ENCODE data around the gene EHBP1L1. TPM values are rescaled to one million over a fixed set of nuclear protein-coding genes. Genes with fewer than 3 reads are reported as not detected.

Gene EHBP1L1
- total and polyA plus RNA-seq, 2 of the 13 experiments (the other 11 are each of a cell fraction or from before 2014, with no cell fraction given): 8.3 to 10.6 TPM

DNA sequence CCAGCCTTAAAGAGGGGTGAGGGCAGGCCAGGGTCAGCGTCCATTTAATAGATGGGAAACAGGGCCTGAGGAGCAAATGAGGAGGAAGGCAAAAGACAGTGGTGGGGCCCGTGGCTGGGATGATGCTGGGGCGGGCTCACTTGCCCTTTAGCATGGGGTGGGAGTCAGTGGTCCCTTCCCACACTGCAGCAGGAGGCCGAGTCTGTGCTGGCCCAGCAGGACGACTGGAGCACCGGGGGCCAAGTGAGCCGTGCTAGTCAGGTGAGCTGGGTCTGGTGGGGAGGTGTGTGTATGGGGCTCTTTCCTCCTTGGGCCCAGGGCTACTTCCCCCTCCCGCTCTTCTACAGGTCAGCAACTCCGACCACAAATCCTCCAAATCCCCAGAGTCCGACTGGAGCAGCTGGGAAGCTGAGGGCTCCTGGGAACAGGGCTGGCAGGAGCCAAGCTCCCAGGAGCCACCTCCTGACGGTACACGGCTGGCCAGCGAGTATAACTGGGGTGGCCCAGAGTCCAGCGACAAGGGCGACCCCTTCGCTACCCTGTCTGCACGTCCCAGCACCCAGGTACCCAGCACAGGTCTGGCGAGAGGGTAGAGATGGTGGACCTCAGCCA, 38.1 kb upstream of the EHBP1L1 start:
- Histone ChIP-seq H4K20me1 (ENCODE audit: insufficient read depth, low read length) (no peaks in the 10 kb centered on the region), H2AFZ (ENCODE audit: low read length) (no peak overlapping the region), H3K4me2 (ENCODE audit: low read depth, low read length) (no peak overlapping the region), H3K9me3 (ENCODE audit: low read length) (no peaks in the 10 kb centered on the region), H3K9ac (ENCODE audit: insufficient read depth, low read depth, low read length) (no peak overlapping the region), H3K27me3 (ENCODE audit: control insufficient read depth in 1 of 2, insufficient read depth in 2 of 2, low read length in 2 of 2) (no peaks in the 10 kb centered on the region), H3K27ac (ENCODE audit: extremely low read length, insufficient read depth, low read length) (no peak overlapping the region), H3K4me1 (ENCODE audit: insufficient read depth, low read length) (no peaks in the 10 kb centered on the region), H3K79me2 (ENCODE audit: insufficient read depth, low read length) (no peaks in the 10 kb centered on the region), H3K36me3 (replicated peaks in 1 of 2; ENCODE audit: control insufficient read depth in 1 of 2, insufficient read depth in 2 of 2, low read length in 2 of 2) (peaks cover 18 to 39% of the 10 kb centered on the region in 2 experiments; a peak in 4 of 5 replicates), H3K4me3 (replicated peaks in 1 of 3; ENCODE audit: insufficient read depth in 1 of 3, low read depth in 2 of 3, low read length in 3 of 3) (no peak overlapping the region)
- intact Hi-C loops (cut with micrococcal nuclease; ENCODE audit: unreplicated experiment) (no loop called here), in situ Hi-C loops (cut with HindIII; ENCODE audit: extremely low pct_ligation_motif_present, low pct_unique_long_range_greater_than_20kb) (no loop called here)
- 95% methylated on average over 10 of the region's 18 CpGs for WGBS (ENCODE audit: low lambda C conversion rate)
- ChIA-PET POLR2A (interaction anchor here (1.1 to 1.7 kb wide), 3 partner anchors 8 to 14 kb away, joined by 4 to 7 read pairs (median 5); partner anchors contain the start of gene SCYL1), CTCF (ENCODE audit: low intra/inter-chr PET ratio, low total read pairs) (no interaction called here)
- TF ChIP-seq MBD4 (IDR thresholded peaks at IDR 0.05; ENCODE audit: borderline replicate concordance, low read length) (no peak), ZNF564 (CRISPR knock-in tag; IDR thresholded peaks at IDR 0.05) (no peak), GABPA (IDR thresholded peaks at IDR 0.05; ENCODE audit: low read depth, low read length) (no peak), GABPA (CRISPR knock-in tag; IDR thresholded peaks at IDR 0.05; ENCODE audit: low read depth) (no peak), MYC (CRISPR knock-in tag; IDR thresholded peaks at IDR 0.05; ENCODE audit: borderline replicate concordance) (no peak), RBM39 (IDR thresholded peaks at IDR 0.05; ENCODE audit: low read depth, low read length, poor library complexity, severe bottlenecking) (no peak), SIX1 (CRISPR knock-in tag; IDR thresholded peaks at IDR 0.05; ENCODE audit: borderline replicate concordance) (no peak)
- ATAC-seq: no peak
- BruUV-seq (replicated peaks): TSS peak; percentile 30
- DNase-seq (ENCODE audit: low spot score): no peak
- no peak for FAIRE-seq

DNA sequence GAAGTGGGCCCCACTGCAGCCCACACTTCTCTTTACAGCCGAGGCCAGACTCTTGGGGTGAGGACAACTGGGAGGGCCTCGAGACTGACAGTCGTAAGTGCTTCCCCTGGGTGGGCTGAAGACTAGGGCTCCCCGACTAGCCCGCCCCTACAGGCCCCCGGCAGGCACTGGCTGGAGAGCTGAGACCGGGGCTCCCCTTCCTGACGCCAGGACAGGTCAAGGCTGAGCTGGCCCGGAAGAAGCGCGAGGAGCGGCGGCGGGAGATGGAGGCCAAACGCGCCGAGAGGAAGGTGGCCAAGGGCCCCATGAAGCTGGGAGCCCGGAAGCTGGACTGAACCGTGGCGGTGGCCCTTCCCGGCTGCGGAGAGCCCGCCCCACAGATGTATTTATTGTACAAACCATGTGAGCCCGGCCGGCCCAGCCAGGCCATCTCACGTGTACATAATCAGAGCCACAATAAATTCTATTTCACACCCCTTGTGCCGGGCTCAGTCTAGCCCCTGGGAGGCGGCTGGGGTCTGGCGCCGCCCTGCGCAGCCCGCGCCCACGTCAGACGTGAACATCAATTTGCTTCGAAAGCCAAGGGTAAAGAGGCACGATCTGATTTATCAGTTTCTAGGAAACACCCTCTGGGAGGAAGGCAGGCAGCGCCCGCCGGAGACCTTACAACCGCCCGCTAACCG, 37.5 kb upstream of the EHBP1L1 start:
- no peaks in the 10 kb centered on the region for H4K20me1 ChIP-seq (ENCODE audit: insufficient read depth, low read length)
- H3K9me3 ChIP-seq (ENCODE audit: low read length): no peaks in the 10 kb centered on the region
- no peak for ATAC-seq
- no peak for FAIRE-seq
- H3K4me3 ChIP-seq (replicated peaks in 1 of 3; ENCODE audit: insufficient read depth in 1 of 3, low read depth in 2 of 3, low read length in 3 of 3): no peak overlapping the region
- intact Hi-C loops (cut with micrococcal nuclease; ENCODE audit: unreplicated experiment): no loop called here
- no peak overlapping the region for H2AFZ ChIP-seq (ENCODE audit: low read length)
- BruUV-seq (replicated peaks): no TSS peak
- H3K4me2 ChIP-seq (ENCODE audit: low read depth, low read length): no peak overlapping the region
- ChIA-PET CTCF (ENCODE audit: low intra/inter-chr PET ratio, low total read pairs) (no interaction called here), POLR2A (interaction anchor here (1.1 to 1.7 kb wide), 3 partner anchors 9 to 13 kb away, joined by 4 to 7 read pairs (median 5); partner anchors contain the start of gene SCYL1)
- no peak overlapping the region for H3K9ac ChIP-seq (ENCODE audit: insufficient read depth, low read depth, low read length)
- in situ Hi-C loops (cut with HindIII; ENCODE audit: extremely low pct_ligation_motif_present, low pct_unique_long_range_greater_than_20kb): no loop called here
- 96% methylated on average over 40 of the region's 43 CpGs for WGBS (ENCODE audit: low lambda C conversion rate)
- TF ChIP-seq MAFF (IDR thresholded peaks at IDR 0.05; ENCODE audit: low read depth, low read length) (no peak), RBFOX2 (IDR thresholded peaks at IDR 0.05; ENCODE audit: low read depth, low read length) (peak; percentile 71), CREM (IDR thresholded peaks at IDR 0.05) (no peak), CREM (CRISPR knock-in tag; IDR thresholded peaks at IDR 0.05) (no peak), AGO2 (optimal IDR thresholded peaks at IDR 0.05; ENCODE audit: low read depth, low read length) (peak; percentile 65), NFYB (CRISPR knock-in tag; IDR thresholded peaks at IDR 0.05) (no peak), POLR2A (IDR thresholded peaks at IDR 0.05; ENCODE audit: insufficient read depth in 1 of 2, low read depth in 2 of 2, low read length in 2 of 2) (peak in 1 of 2 experiments; percentile 28; a peak in 2 of 4 replicates), ZNF101 (CRISPR knock-in tag; IDR thresholded peaks at IDR 0.05; ENCODE audit: borderline replicate concordance, low read depth) (no peak)
- TF ChIP-seq, protein P1, sequence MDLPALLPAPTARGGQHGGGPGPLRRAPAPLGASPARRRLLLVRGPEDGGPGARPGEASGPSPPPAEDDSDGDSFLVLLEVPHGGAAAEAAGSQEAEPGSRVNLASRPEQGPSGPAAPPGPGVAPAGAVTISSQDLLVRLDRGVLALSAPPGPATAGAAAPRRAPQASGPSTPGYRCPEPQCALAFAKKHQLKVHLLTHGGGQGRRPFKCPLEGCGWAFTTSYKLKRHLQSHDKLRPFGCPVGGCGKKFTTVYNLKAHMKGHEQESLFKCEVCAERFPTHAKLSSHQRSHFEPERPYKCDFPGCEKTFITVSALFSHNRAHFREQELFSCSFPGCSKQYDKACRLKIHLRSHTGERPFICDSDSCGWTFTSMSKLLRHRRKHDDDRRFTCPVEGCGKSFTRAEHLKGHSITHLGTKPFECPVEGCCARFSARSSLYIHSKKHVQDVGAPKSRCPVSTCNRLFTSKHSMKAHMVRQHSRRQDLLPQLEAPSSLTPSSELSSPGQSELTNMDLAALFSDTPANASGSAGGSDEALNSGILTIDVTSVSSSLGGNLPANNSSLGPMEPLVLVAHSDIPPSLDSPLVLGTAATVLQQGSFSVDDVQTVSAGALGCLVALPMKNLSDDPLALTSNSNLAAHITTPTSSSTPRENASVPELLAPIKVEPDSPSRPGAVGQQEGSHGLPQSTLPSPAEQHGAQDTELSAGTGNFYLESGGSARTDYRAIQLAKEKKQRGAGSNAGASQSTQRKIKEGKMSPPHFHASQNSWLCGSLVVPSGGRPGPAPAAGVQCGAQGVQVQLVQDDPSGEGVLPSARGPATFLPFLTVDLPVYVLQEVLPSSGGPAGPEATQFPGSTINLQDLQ (CRISPR knock-in tag; IDR thresholded peaks at IDR 0.05): no peak
- DNase-seq (ENCODE audit: low spot score): no peak
- H3K27me3 ChIP-seq (ENCODE audit: control insufficient read depth in 1 of 2, insufficient read depth in 2 of 2, low read length in 2 of 2): no peaks in the 10 kb centered on the region
- no peaks in the 10 kb centered on the region for H3K4me1 ChIP-seq (ENCODE audit: insufficient read depth, low read length)
- H3K36me3 ChIP-seq (replicated peaks in 1 of 2; ENCODE audit: control insufficient read depth in 1 of 2, insufficient read depth in 2 of 2, low read length in 2 of 2): peaks cover 16 to 33% of the 10 kb centered on the region in 2 experiments; a peak in 4 of 5 replicates
- H3K79me2 ChIP-seq (ENCODE audit: insufficient read depth, low read length): no peaks in the 10 kb centered on the region
- H3K27ac ChIP-seq (ENCODE audit: extremely low read length, insufficient read depth, low read length): no peak overlapping the region

All from HepG2 (cell line).